HEK293 (cell line): ENCODE results near the gene GNAI2.

Experiments
- CTCF ChIA-PET: fragments of 350-600 bp; formaldehyde crosslinking; extraction: SDS; loops from one replicate; lab custom pipeline; 2021; ENCODE audit warnings: antibody characterized with exemption; lab: Yijun Ruan, JAX
- POLR2A ChIA-PET: fragments of 300-600 bp; formaldehyde crosslinking; extraction: SDS; loops from one replicate; lab custom pipeline; 2020; ENCODE audit warnings: antibody characterized with exemption, inconsistent platforms; lab: Yijun Ruan, JAX
- H3K27ac ChIP-seq: fragments of 200-500 bp; sonication (Bioruptor generic); 2 replicates; pipeline ENCODE4 v1.5.1; 2014; ENCODE audit warnings: low read depth, low read length, control low read depth, inconsistent platforms; ENCODE audit errors: extremely low read depth
- H3K36me3 ChIP-seq, 2 experiments: fragments of 200-500 bp in 1 of 2; sonication (Bioruptor generic) in 1 of 2; 1 replicate in 1 of 2; 2 replicates in 1 of 2; pipeline ENCODE4 v1.5.1; 2014 to 2017; ENCODE audit warnings: inconsistent platforms in 2 of 2, low read length in 2 of 2; ENCODE audit not compliant: control insufficient read depth in 2 of 2, insufficient read depth in 1 of 2
- H3K4me1 ChIP-seq: fragments of 200-500 bp; sonication (Bioruptor generic); 2 replicates; pipeline ENCODE4 v1.5.1; 2014; ENCODE audit warnings: mild to moderate bottlenecking, low read length, inconsistent platforms; ENCODE audit not compliant: control insufficient read depth, insufficient read depth
- H3K4me3 ChIP-seq: 2 replicates; pipeline ENCODE4 v1.5.1; 2011; ENCODE audit warnings: low read depth, mild to moderate bottlenecking, control low read depth, low read length, moderate library complexity
- H3K9me3 ChIP-seq: fragments of 200-500 bp; sonication (Bioruptor generic); 2 replicates; pipeline ENCODE4 v1.5.1; 2014; ENCODE audit warnings: low read depth, low read length, inconsistent platforms; ENCODE audit not compliant: control insufficient read depth, insufficient read depth
- FEZF1 ChIP-seq: fragments of 450-650 bp; formaldehyde crosslinking; IDR thresholded peaks from 2 replicates; pipeline ENCODE4 v1.5.1; 2016; ENCODE audit warnings: missing biosample characterization, missing genetic modification characterization
- GLIS1 ChIP-seq: fragments of 450-650 bp; formaldehyde crosslinking; IDR thresholded peaks from 2 replicates; pipeline ENCODE4 v1.5.1; 2016; ENCODE audit warnings: missing biosample characterization, missing genetic modification characterization
- KLF1 ChIP-seq: fragments of 450-650 bp; formaldehyde crosslinking; IDR thresholded peaks from 2 replicates; pipeline ENCODE4 v1.5.1; 2016; ENCODE audit warnings: missing biosample characterization, missing genetic modification characterization
- SCRT1 ChIP-seq: fragments of 450-650 bp; formaldehyde crosslinking; IDR thresholded peaks from 2 replicates; pipeline ENCODE4 v1.5.1; 2016; ENCODE audit warnings: missing biosample characterization, missing genetic modification characterization, borderline replicate concordance
- ZBTB20 ChIP-seq: fragments of 450-650 bp; formaldehyde crosslinking; IDR thresholded peaks from 2 replicates; pipeline ENCODE4 v1.5.1; 2016; ENCODE audit warnings: missing biosample characterization, missing genetic modification characterization
- ZFHX2 ChIP-seq: fragments of 450-650 bp; formaldehyde crosslinking; conservative IDR thresholded peaks from 2 replicates; pipeline ENCODE4 v1.5.1; 2016; ENCODE audit warnings: missing biosample characterization, missing genetic modification characterization
- ZNF133 ChIP-seq: fragments of 450-650 bp; formaldehyde crosslinking; IDR thresholded peaks from 2 replicates; pipeline ENCODE4 v1.5.1; 2016; ENCODE audit warnings: missing biosample characterization, missing genetic modification characterization
- ZNF16 ChIP-seq: fragments of 450-650 bp; formaldehyde crosslinking; IDR thresholded peaks from 2 replicates; pipeline ENCODE4 v1.5.1; 2016; ENCODE audit warnings: low read depth, missing biosample characterization, missing genetic modification characterization
- ZNF174 ChIP-seq: fragments of 450-650 bp; formaldehyde crosslinking; IDR thresholded peaks from 2 replicates; pipeline ENCODE4 v1.5.0; 2017; ENCODE audit warnings: missing biosample characterization, mild to moderate bottlenecking, missing genetic modification characterization
- ZNF350 ChIP-seq: fragments of 450-650 bp; formaldehyde crosslinking; IDR thresholded peaks from 2 replicates; pipeline ENCODE4 v1.5.0; 2017; ENCODE audit warnings: missing biosample characterization, mild to moderate bottlenecking, missing genetic modification characterization
- ZNF404 ChIP-seq: fragments of 450-650 bp; formaldehyde crosslinking; IDR thresholded peaks from 2 replicates; pipeline ENCODE4 v1.5.1; 2017; ENCODE audit warnings: missing biosample characterization, missing genetic modification characterization
- ZNF558 ChIP-seq: fragments of 450-650 bp; formaldehyde crosslinking; IDR thresholded peaks from 2 replicates; pipeline ENCODE4 v1.5.1; 2016; ENCODE audit warnings: missing biosample characterization, missing genetic modification characterization
- ZNF660 ChIP-seq: fragments of 450-650 bp; IDR thresholded peaks from 2 replicates; pipeline ENCODE4 v1.5.1; 2018; ENCODE audit warnings: missing biosample characterization, mild to moderate bottlenecking, missing genetic modification characterization
- ZNF792 ChIP-seq: fragments of 450-650 bp; formaldehyde crosslinking; IDR thresholded peaks from 2 replicates; pipeline ENCODE4 v1.5.1; 2016; ENCODE audit warnings: missing biosample characterization, missing genetic modification characterization
- ZSCAN16 ChIP-seq: fragments of 450-650 bp; formaldehyde crosslinking; IDR thresholded peaks from 2 replicates; pipeline ENCODE4 v1.5.1; 2016; ENCODE audit warnings: missing biosample characterization, missing genetic modification characterization
- ZSCAN23 ChIP-seq: fragments of 450-650 bp; formaldehyde crosslinking; IDR thresholded peaks from 2 replicates; pipeline ENCODE4 v1.5.1; 2016; ENCODE audit warnings: missing biosample characterization, missing genetic modification characterization
- TF ChIP-seq, protein P1 (sequence below): fragments of 450-650 bp; formaldehyde crosslinking; IDR thresholded peaks from 2 replicates; pipeline ENCODE4 v1.5.1; 2017; ENCODE audit warnings: missing biosample characterization, missing genetic modification characterization
- TF ChIP-seq, protein P2 (sequence below): fragments of 450-650 bp; formaldehyde crosslinking; IDR thresholded peaks from 2 replicates; pipeline ENCODE4; 2016; ENCODE audit warnings: missing biosample characterization, missing genetic modification characterization
- TF ChIP-seq, protein P3 (sequence below): fragments of 450-650 bp; formaldehyde crosslinking; IDR thresholded peaks from 2 replicates; pipeline ENCODE4 v1.5.1; 2016; ENCODE audit warnings: missing biosample characterization, missing genetic modification characterization
- TF ChIP-seq, protein P4 (sequence below): fragments of 450-650 bp; formaldehyde crosslinking; conservative IDR thresholded peaks from 2 replicates; pipeline ENCODE4 v1.5.1; 2016; ENCODE audit warnings: low read depth, missing biosample characterization, missing genetic modification characterization
- TF ChIP-seq, protein P5 (sequence below): fragments of 450-650 bp; formaldehyde crosslinking; IDR thresholded peaks from 2 replicates; pipeline ENCODE4 v1.5.1; 2016; ENCODE audit warnings: missing biosample characterization, missing genetic modification characterization

The GNAI2 gene

DNA sequence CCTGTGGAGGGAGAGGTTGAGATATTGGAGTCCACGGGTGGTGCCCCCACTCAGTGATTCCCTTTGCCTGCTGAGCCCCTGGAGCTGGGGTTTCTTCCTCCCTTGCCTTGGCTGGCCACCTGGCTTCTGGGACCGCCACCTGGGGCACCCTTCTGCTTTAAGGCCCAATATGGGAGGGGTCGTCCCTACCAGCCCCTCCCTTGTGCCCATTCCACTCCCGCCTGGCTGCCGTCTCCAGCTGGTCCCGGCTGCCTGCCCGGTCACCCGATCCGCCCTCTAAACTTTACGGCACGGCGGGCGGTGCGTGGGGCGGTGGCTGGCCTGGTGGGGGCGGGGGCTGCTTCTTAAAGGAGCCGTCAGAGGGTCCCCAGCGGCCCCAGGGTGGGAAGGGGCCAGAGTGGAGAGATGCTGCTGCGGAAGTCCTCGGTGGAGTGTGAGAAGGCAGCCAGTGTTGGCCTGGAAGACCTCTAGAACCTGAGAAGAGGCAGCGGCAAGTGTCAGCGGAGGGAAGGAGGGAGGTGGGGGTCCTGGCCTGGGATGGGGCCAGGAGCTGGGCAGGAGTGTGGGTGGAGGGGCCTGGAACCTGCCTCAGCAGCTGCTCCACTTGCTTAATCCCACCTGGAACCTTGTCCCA, 31.4 kb downstream of the GNAI2 start (continued):
- TF ChIP-seq ZNF350 (tag by site-specific recombination): no peak

DNA sequence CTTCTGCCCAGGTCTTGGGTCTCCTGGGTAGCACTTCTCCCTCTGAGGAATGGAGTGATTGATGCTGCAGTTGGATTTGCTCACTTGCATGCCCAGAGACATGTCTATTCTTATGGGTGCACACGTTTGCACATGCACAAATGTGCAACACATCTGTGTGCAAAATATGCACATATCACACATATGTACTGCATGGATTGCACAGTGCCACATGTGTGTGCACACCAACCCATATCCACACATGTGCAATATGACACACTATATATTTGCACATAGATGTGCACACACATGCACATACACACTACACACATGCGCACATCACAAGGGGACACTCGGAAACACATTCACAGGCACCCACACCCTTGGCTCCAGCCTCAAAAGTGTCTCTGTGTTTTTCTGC, 32.3 kb downstream of the GNAI2 start:
- ChIA-PET POLR2A (interaction anchor here (1.7 kb wide), 1 partner anchor 60 kb away, joined by 4 read pairs; the partner anchor contains the start of gene TUSC2), CTCF (no interaction called here)
- no peaks in the 10 kb centered on the region for H3K9me3 ChIP-seq
- H3K27ac ChIP-seq: no peak overlapping the region
- peaks cover 3% of the 10 kb centered on the region; the same call in 1 of the 2 replicates for H3K4me1 ChIP-seq
- no peak overlapping the region for H3K4me3 ChIP-seq
- TF ChIP-seq, protein P1, sequence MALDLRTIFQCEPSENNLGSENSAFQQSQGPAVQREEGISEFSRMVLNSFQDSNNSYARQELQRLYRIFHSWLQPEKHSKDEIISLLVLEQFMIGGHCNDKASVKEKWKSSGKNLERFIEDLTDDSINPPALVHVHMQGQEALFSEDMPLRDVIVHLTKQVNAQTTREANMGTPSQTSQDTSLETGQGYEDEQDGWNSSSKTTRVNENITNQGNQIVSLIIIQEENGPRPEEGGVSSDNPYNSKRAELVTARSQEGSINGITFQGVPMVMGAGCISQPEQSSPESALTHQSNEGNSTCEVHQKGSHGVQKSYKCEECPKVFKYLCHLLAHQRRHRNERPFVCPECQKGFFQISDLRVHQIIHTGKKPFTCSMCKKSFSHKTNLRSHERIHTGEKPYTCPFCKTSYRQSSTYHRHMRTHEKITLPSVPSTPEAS (tag by site-specific recombination): peak; percentile 21; the same call in 1 of the 2 replicates
- TF ChIP-seq ZNF404: no peak
- TF ChIP-seq ZNF558: no peak
- TF ChIP-seq ZSCAN16 (tag by site-specific recombination): no peak
- TF ChIP-seq, all 188 proteins: peak for 1
- H3K36me3 ChIP-seq: no peaks in the 10 kb centered on the region

DNA sequence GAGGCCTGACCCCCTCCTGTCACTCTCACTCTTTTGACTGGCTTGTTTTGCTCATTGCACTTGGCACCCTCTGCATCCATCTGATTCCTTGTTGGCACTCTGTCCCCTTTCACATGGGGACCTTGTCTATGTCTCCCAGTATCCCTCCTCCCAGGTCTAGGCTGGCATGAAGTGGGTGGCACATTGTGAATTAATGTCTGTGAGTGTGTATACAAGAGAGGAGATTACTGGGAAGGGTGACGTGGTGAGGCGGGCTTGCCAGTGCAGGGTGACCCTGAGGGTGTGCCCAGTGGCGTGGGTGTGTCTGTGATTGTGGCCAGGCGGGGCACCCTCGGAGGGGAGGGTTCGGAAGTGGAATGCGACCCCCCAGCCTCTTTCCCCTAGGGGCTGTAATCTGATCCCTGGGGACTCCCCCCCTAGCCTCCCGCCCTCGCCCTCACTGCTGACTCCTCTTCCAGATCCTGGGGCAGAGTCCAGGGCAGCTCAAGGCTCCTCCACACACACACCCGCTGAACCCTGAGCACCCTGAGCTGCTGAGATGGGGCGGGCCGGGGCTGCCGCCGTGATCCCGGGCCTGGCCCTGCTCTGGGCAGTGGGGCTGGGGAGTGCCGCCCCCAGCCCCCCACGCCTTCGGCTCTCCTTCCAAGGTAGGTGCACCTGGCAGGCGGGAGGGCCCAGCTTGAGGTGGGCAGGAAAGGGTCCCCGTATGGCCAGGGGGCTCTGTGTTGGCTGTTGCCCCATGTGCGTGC, 32.9 kb downstream of the GNAI2 start, which contains the start of gene SEMA3B:
SEMA3B (plus strand) TSS at position 445 of the 749 bp plus-strand sequence; CDS start at position 539, 94 bp downstream.
- ChIA-PET POLR2A (interaction anchor here (1.7 kb wide), 1 partner anchor 59 kb away, joined by 4 read pairs; the partner anchor contains the start of gene TUSC2), CTCF (interaction anchor here (0.6 to 3.8 kb wide), 6 partner anchors 9 to 77 kb away, joined by 3 to 38 read pairs (median 4); partner anchors contain the start of gene HYAL2)
- H3K4me3 ChIP-seq: no peak within 1 kb of the TSS
- TF ChIP-seq ZNF792 (tag by site-specific recombination): no peak
- no peak for TF ChIP-seq ZNF16 (tag by site-specific recombination)
- TF ChIP-seq ZSCAN23 (tag by site-specific recombination): no peak
- no peak for TF ChIP-seq ZNF660 (tag by site-specific recombination)
- peak; percentile 84 for TF ChIP-seq ZFHX2
- TF ChIP-seq ZNF174 (tag by site-specific recombination): no peak
- TF ChIP-seq, protein P2, sequence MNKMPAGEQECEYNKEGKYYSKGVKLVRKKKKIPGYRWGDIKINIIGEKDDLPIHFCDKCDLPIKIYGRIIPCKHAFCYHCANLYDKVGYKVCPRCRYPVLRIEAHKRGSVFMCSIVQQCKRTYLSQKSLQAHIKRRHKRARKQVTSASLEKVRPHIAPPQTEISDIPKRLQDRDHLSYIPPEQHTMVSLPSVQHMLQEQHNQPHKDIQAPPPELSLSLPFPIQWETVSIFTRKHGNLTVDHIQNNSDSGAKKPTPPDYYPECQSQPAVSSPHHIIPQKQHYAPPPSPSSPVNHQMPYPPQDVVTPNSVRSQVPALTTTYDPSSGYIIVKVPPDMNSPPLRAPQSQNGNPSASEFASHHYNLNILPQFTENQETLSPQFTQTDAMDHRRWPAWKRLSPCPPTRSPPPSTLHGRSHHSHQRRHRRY: no peak
- TF ChIP-seq, protein P3, sequence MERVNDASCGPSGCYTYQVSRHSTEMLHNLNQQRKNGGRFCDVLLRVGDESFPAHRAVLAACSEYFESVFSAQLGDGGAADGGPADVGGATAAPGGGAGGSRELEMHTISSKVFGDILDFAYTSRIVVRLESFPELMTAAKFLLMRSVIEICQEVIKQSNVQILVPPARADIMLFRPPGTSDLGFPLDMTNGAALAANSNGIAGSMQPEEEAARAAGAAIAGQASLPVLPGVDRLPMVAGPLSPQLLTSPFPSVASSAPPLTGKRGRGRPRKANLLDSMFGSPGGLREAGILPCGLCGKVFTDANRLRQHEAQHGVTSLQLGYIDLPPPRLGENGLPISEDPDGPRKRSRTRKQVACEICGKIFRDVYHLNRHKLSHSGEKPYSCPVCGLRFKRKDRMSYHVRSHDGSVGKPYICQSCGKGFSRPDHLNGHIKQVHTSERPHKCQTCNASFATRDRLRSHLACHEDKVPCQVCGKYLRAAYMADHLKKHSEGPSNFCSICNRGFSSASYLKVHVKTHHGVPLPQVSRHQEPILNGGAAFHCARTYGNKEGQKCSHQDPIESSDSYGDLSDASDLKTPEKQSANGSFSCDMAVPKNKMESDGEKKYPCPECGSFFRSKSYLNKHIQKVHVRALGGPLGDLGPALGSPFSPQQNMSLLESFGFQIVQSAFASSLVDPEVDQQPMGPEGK: 0 out of 2 replicates have a peak, but pooled peaks have one; percentile 40
- peak; percentile 76 for TF ChIP-seq GLIS1 (tag by site-specific recombination)
- peak; percentile 99 for TF ChIP-seq KLF1 (tag by site-specific recombination)
- TF ChIP-seq, protein P4, sequence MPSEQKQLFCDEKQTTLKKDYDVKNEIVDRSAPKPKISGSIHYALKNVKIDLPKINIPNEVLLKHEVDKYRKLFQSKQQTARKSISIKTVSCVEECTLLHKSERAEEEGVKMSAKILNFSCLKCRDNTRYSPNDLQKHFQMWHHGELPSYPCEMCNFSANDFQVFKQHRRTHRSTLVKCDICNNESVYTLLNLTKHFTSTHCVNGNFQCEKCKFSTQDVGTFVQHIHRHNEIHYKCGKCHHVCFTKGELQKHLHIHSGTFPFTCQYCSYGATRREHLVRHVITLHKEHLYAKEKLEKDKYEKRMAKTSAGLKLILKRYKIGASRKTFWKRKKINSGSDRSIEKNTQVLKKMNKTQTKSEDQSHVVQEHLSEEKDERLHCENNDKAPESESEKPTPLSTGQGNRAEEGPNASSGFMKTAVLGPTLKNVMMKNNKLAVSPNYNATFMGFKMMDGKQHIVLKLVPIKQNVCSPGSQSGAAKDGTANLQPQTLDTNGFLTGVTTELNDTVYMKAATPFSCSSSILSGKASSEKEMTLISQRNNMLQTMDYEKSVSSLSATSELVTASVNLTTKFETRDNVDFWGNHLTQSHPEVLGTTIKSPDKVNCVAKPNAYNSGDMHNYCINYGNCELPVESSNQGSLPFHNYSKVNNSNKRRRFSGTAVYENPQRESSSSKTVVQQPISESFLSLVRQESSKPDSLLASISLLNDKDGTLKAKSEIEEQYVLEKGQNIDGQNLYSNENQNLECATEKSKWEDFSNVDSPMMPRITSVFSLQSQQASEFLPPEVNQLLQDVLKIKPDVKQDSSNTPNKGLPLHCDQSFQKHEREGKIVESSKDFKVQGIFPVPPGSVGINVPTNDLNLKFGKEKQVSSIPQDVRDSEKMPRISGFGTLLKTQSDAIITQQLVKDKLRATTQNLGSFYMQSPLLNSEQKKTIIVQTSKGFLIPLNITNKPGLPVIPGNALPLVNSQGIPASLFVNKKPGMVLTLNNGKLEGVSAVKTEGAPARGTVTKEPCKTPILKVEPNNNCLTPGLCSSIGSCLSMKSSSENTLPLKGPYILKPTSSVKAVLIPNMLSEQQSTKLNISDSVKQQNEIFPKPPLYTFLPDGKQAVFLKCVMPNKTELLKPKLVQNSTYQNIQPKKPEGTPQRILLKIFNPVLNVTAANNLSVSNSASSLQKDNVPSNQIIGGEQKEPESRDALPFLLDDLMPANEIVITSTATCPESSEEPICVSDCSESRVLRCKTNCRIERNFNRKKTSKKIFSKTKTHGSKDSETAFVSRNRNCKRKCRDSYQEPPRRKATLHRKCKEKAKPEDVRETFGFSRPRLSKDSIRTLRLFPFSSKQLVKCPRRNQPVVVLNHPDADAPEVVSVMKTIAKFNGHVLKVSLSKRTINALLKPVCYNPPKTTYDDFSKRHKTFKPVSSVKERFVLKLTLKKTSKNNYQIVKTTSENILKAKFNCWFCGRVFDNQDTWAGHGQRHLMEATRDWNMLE (tag by site-specific recombination): no peak
- no peak for TF ChIP-seq FEZF1 (tag by site-specific recombination)
- TF ChIP-seq ZBTB20: peak; percentile 53
- TF ChIP-seq SCRT1 (tag by site-specific recombination): no peak
- TF ChIP-seq, protein P5, sequence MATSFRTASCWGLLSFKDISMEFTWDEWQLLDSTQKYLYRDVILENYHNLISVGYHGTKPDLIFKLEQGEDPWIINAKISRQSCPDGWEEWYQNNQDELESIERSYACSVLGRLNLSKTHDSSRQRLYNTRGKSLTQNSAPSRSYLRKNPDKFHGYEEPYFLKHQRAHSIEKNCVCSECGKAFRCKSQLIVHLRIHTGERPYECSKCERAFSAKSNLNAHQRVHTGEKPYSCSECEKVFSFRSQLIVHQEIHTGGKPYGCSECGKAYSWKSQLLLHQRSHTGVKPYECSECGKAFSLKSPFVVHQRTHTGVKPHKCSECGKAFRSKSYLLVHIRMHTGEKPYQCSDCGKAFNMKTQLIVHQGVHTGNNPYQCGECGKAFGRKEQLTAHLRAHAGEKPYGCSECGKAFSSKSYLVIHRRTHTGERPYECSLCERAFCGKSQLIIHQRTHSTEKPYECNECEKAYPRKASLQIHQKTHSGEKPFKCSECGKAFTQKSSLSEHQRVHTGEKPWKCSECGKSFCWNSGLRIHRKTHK (tag by site-specific recombination): no peak
- no peak for TF ChIP-seq ZNF133 (tag by site-specific recombination)

More for the DNA sequence above, 32.9 kb downstream of the GNAI2 start, which contains the start of gene SEMA3B:
- Histone ChIP-seq H3K9me3 (no peaks in the 10 kb centered on the region), H3K36me3 (no peaks in the 10 kb centered on the region), H3K4me1 (peaks cover 3% of the 10 kb centered on the region; the same call in 1 of the 2 replicates), H3K27ac (no peak within 1 kb of the TSS)
